ENCODE measurements around the gene ZSCAN32. TPM values are rescaled to one million over a fixed set of nuclear protein-coding genes. Genes with fewer than 3 reads are reported as not detected.

ZSCAN32 gene
- total RNA-seq, 2 donors from 2014 or later = 17.8 to 20.5 TPM

DNA sequence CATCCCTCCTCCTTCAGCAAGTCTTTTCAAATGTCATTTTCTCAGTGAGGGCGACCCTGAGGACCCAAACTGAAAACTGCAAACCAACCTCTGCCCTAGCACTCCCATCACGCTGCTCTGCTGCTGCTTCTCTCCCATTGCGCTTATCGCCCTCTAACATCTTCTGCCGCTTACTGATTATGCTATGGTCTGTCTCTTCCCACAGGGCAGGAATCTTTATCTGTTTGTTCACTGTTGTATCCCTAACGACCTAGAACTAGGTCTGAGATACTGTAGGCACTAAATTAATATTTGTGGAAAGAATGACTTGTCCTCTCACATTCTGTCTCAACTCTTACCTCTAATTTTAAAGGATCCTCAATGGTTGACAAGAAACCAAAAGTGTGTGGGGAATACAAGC is 12.5 kb downstream of the ZSCAN32 start:
- no peak overlapping the region for H3K4me3 Mint-ChIP-seq
- no peaks in the 10 kb centered on the region for H3K27me3 Mint-ChIP-seq (ENCODE audit: low read depth)
- H3K36me3 Mint-ChIP-seq (ENCODE audit: insufficient read depth in 2 of 2) = peaks cover 53 to 83% of the 10 kb centered on the region in 2 donors
- DNase-seq (no peak), ATAC-seq (replicated peaks in 1 of 2) (no peak)
- H3K27ac Mint-ChIP-seq = no peak overlapping the region
- no peaks in the 10 kb centered on the region for H3K4me1 Mint-ChIP-seq (ENCODE audit: low read depth)
- peaks cover 22 to 34% of the 10 kb centered on the region in 2 donors for H3K9me3 Mint-ChIP-seq

DNA sequence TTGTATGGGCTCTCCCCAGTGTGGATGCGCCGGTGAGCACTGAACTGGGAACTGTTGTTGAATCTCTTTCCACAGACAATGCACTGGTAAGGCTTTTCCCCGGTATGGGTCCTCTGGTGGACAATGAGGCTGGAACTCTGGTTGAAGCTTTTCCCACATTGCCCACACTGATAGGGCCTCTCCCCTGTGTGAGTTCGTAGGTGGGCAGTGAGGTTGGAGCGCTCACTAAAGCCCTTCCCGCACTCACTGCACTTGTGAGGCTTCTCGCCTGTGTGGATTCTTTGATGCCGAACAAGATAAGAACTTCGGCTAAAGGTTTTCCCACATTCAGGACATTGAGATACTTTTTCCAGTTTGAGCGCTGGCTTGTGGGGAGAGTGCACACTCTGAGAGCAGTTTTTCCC is 17.8 kb downstream of the ZSCAN32 start:
- DNase-seq (no peak), ATAC-seq (replicated peaks in 1 of 2) (no peak)
- Mint-ChIP-seq H3K4me3 (no peak overlapping the region), H3K36me3 (ENCODE audit: insufficient read depth in 2 of 2) (peaks cover 59 to 83% of the 10 kb centered on the region in 2 donors), H3K27ac (no peak overlapping the region), H3K4me1 (ENCODE audit: low read depth) (no peaks in the 10 kb centered on the region), H3K9me3 (peaks cover 29 to 39% of the 10 kb centered on the region in 2 donors), H3K27me3 (ENCODE audit: low read depth) (no peaks in the 10 kb centered on the region)

DNA sequence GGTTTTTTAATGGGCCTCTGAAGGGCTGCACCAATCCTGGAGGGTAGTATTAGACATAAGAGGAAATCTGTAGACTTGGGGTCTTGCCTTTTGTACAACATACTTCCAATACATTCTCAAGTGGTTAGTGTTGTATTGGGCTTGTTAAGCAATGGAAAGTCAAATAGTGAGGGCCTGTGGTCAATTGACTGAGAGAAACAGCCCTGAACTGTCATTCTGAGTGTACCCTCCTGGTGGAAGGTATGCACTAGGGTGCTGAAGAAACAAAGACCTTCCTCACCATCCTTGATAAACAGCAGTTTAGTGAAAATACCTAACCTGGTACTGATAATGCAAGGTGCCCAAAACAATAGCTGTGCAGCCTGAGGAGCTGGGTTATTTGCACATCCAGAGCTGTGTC is 22.9 kb downstream of the ZSCAN32 start:
- DNase-seq = no peak
- Mint-ChIP-seq H3K9me3 (peaks cover 34 to 41% of the 10 kb centered on the region in 2 donors), H3K4me1 (ENCODE audit: low read depth) (no peaks in the 10 kb centered on the region), H3K27ac (no peak overlapping the region), H3K27me3 (ENCODE audit: low read depth) (no peaks in the 10 kb centered on the region), H3K4me3 (no peak overlapping the region), H3K36me3 (ENCODE audit: insufficient read depth in 2 of 2) (peaks cover 42 to 54% of the 10 kb centered on the region in 2 donors)
- ATAC-seq (replicated peaks in 1 of 2) = no peak

DNA sequence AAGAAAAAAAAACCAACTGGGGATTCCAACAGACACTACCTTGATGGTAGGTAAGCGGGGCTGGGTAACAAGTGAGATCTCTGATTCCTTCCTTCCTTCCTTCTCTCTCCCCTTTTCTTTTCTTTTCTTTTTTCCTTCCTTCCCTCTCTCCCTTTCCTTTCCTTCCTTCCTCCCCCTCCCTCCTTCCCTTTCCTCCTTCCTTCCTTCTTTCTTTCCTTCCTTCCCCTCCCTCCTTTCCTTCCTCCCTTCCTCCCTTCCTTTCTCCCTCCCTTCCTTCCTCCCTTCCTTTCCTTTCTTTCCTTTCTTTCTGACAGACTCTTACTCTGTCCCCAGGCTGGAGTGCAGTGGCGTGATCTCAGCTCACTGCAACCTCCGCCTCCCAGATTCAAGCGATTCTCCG is 25.1 kb downstream of the ZSCAN32 start:
- H3K27me3 Mint-ChIP-seq (ENCODE audit: low read depth) = no peaks in the 10 kb centered on the region
- no peaks in the 10 kb centered on the region for H3K4me1 Mint-ChIP-seq (ENCODE audit: low read depth)
- H3K36me3 Mint-ChIP-seq (ENCODE audit: insufficient read depth in 2 of 2) = peaks cover 24 to 33% of the 10 kb centered on the region in 2 donors
- H3K9me3 Mint-ChIP-seq = peaks cover 24 to 32% of the 10 kb centered on the region in 2 donors
- no peak overlapping the region for H3K4me3 Mint-ChIP-seq
- H3K27ac Mint-ChIP-seq = no peak overlapping the region
- DNase-seq (no peak), ATAC-seq (replicated peaks in 1 of 2) (no peak)

DNA sequence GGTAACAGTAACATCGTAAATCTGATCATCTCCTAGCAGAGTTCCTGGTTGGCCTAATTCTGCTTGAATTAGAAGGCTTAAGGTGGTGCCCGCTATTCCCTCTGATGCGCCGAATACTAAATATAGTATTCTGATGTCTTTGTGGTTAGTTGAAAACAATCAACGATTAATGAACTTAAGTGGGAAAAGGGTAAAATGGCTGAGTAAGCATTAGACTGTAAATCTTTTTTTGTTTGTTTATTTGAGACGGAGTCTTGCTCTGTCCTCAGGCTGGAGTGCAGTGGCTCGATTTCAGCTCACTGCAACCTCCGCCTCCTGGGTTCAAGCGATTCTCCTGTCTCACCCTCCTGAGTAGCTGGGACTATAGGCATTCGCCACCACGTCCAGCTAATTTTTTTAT is 31.7 kb downstream of the ZSCAN32 start:
- DNase-seq (no peak), ATAC-seq (replicated peaks in 1 of 2) (no peak)
- H3K9me3 Mint-ChIP-seq = peaks cover 1 to 3% of the 10 kb centered on the region in 2 donors
- H3K4me3 Mint-ChIP-seq = no peak overlapping the region
- H3K27ac Mint-ChIP-seq = no peak overlapping the region
- H3K27me3 Mint-ChIP-seq (ENCODE audit: low read depth) = no peaks in the 10 kb centered on the region
- peaks cover 16 to 25% of the 10 kb centered on the region in 2 donors for H3K36me3 Mint-ChIP-seq (ENCODE audit: insufficient read depth in 2 of 2)
- peaks cover 14% of the 10 kb centered on the region for H3K4me1 Mint-ChIP-seq (ENCODE audit: low read depth)

DNA sequence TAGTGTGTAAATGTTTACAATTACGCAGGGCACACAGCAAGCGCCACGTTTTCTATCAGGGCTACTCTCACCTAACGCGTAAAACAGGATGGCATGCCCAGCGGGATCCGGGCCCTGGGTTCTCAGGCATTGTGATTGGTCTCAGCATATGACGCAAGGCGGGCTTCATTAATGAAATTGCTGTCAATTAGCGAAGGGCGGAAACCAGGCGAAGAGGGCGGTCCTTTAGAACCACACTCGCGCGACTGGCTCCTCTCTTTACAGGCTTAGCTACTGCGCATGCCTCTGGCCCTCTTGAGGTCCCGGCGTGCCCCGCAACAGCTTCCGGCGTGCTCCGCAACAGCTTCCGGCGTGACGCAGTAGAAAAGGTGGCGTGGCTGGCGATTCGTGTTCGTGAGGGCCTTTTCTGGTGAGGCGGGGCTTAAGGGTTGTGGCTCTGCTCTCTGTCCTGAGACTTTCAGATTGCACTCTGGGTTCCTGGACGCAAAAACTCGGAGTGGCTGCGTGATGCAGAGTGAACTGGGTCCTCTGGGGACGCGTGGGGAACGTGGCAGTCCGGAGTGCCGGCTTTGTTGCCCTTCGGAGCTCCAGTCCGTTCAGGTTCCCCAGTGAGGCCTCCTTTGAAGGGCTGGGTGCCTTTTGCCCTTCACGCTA is 35.9 kb downstream of the ZSCAN32 start:
- H3K4me3 Mint-ChIP-seq = peak overlapping the region; percentile 90
- peaks cover 2 to 4% of the 10 kb centered on the region in 2 donors for H3K9me3 Mint-ChIP-seq
- peaks cover 9% of the 10 kb centered on the region for H3K27me3 Mint-ChIP-seq (ENCODE audit: low read depth)
- peak; percentile 97 to 98 for ATAC-seq (replicated peaks in 1 of 2)
- peaks cover 17 to 24% of the 10 kb centered on the region in 2 donors for H3K36me3 Mint-ChIP-seq (ENCODE audit: insufficient read depth in 2 of 2)
- peak; percentile 87 to 93 for DNase-seq
- peaks cover 14% of the 10 kb centered on the region for H3K4me1 Mint-ChIP-seq (ENCODE audit: low read depth)
- H3K27ac Mint-ChIP-seq = peak overlapping the region; percentile 93

DNA sequence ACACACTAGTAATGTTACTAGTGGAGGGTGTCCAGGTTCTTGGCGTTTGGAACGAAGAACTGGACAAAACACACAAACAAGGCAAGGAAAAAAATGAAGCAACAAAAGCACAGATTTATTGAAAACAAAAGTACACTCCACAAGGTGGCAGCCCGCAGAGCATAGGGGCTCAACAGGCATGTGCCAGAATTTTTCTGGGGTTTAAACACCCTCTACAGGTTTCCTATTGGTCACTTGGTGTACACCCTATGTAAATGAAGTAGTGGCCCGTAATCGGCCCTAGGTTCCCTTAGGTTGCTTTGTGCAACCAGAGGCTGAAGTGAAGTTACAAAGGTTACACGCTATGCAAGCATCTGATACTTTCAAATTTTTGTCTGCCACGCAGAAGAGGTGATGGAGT is 37.0 kb downstream of the ZSCAN32 start:
- no peak for DNase-seq
- Mint-ChIP-seq H3K4me3 (peak overlapping the region in 1 of 2 donors; percentile 35), H3K27me3 (ENCODE audit: low read depth) (peaks cover 9% of the 10 kb centered on the region), H3K4me1 (ENCODE audit: low read depth) (peaks cover 14% of the 10 kb centered on the region), H3K27ac (no peak overlapping the region), H3K9me3 (peaks cover 2 to 4% of the 10 kb centered on the region in 2 donors), H3K36me3 (ENCODE audit: insufficient read depth in 2 of 2) (peaks cover 19 to 24% of the 10 kb centered on the region in 2 donors)
- no peak for ATAC-seq (replicated peaks in 1 of 2)

DNA sequence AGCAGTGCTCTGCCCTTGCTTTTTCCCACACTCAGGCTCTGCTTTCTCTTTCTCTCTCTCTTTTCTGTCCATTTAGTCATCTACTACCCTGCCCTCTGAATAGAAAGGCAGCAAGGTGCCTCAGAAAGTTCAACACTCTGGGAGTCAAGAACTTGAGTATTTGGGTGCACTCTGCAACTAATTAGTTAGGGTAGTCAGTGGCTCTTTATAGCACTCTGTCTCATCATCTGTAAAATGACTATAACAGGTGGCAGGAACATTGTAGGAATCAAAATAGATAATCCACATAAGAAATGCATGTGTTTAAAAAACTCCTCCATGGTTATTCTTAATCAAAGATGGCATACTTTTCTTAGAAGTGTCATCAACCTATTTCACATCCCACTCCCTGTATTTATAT is 37.9 kb downstream of the ZSCAN32 start:
- DNase-seq (no peak), ATAC-seq (replicated peaks in 1 of 2) (no peak)
- peaks cover 14% of the 10 kb centered on the region for H3K4me1 Mint-ChIP-seq (ENCODE audit: low read depth)
- H3K36me3 Mint-ChIP-seq (ENCODE audit: insufficient read depth in 2 of 2) = peaks cover 19 to 24% of the 10 kb centered on the region in 2 donors
- peaks cover 2 to 4% of the 10 kb centered on the region in 2 donors for H3K9me3 Mint-ChIP-seq
- H3K27me3 Mint-ChIP-seq (ENCODE audit: low read depth) = peaks cover 9% of the 10 kb centered on the region
- H3K4me3 Mint-ChIP-seq = no peak overlapping the region
- no peak overlapping the region for H3K27ac Mint-ChIP-seq

DNA sequence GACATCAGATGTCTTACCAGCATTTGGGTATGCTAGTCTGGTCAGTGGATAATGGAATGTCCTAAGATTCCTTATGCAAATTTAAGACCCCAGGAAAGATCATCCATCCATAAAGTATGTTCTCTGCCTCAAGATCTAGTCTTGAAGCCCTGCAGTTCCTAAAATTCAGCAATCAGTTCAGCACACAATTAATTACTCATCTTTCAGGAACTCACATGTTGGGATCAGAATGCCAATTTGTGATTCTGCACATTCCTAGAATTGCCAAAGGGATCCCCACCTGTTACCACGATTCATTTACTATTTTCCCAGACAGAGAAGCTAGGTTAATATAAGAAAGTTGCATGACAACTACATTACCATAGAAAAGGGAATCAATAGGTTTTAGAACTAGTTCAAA is 41.9 kb downstream of the ZSCAN32 start:
- Mint-ChIP-seq H3K36me3 (ENCODE audit: insufficient read depth in 2 of 2) (peaks cover 5 to 7% of the 10 kb centered on the region in 2 donors), H3K4me3 (no peak overlapping the region), H3K27me3 (ENCODE audit: low read depth) (peaks cover 9% of the 10 kb centered on the region), H3K27ac (no peak overlapping the region), H3K9me3 (peaks cover 9% of the 10 kb centered on the region in 2 donors), H3K4me1 (ENCODE audit: low read depth) (no peaks in the 10 kb centered on the region)
- DNase-seq (no peak), ATAC-seq (replicated peaks in 1 of 2) (no peak)

DNA sequence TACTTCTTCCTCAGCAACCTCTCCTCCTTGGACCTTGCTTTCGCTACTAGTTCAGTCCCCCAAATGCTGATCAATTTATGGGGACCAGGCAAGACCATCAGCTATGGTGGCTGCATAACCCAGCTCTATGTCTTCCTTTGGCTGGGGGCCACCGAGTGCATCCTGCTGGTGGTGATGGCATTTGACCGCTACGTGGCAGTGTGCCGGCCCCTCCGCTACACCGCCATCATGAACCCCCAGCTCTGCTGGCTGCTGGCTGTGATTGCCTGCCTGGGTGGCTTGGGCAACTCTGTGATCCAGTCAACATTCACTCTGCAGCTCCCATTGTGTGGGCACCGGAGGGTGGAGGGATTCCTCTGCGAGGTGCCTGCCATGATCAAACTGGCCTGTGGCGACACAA is 44.7 kb downstream of the ZSCAN32 start:
- Mint-ChIP-seq H3K36me3 (ENCODE audit: insufficient read depth in 2 of 2) (peaks cover 5 to 7% of the 10 kb centered on the region in 2 donors), H3K4me3 (no peak overlapping the region), H3K27ac (no peak overlapping the region), H3K4me1 (ENCODE audit: low read depth) (no peaks in the 10 kb centered on the region), H3K27me3 (ENCODE audit: low read depth) (peaks cover 9% of the 10 kb centered on the region), H3K9me3 (peaks cover 9 to 10% of the 10 kb centered on the region in 2 donors)
- ATAC-seq (replicated peaks in 1 of 2) = no peak
- DNase-seq = no peak

DNA sequence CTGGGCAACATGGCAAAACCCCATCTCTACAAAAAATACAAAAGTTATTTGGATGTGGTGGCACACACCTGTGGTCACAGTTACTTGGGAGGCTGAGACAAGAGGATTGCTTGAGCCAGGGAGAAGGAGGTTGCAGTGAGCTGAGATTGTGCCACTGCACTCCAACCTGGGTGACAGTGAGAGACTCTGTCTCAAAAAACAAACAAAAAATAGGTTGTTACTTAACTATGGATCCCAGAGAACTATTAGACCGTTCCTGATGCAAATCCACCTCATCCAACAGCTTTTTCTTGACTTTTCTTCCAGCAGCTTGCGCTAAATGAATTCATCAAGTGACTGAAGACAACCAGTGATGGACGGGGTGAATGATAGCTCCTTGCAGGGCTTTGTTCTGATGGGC is 45.2 kb downstream of the ZSCAN32 start, which contains the start of gene OR2C1:
Gene OR2C1 (plus strand): TSS at position 301 of the 400 bp plus-strand sequence. CDS start 52 bp downstream, at position 353.
- no peak for DNase-seq
- Mint-ChIP-seq H3K27ac (no peak within 1 kb of the TSS), H3K9me3 (peaks cover 7 to 10% of the 10 kb centered on the region in 2 donors), H3K36me3 (ENCODE audit: insufficient read depth in 2 of 2) (peaks cover 5 to 6% of the 10 kb centered on the region in 2 donors), H3K27me3 (ENCODE audit: low read depth) (peaks cover 7% of the 10 kb centered on the region), H3K4me1 (ENCODE audit: low read depth) (no peaks in the 10 kb centered on the region), H3K4me3 (no peak within 1 kb of the TSS)
- ATAC-seq (replicated peaks in 1 of 2) = no peak

DNA sequence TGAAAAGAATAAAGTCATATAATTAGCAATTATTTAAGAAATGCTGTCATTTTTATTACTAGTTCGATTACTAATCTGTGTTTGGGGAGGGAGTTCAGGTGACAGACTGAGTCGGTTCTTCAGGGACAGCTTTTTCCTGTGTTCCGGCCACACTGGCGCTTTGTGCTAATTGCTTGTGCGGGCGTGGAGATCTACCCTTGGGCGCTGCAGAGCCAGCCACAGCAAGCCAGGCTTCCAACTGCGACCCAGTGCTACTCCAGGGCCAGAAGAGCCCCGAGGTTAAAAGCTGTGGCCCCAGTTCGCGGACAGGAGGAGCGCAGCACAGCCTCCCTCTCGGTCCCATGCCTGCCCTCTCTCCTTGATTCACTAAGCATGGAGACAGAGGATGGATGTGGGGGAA is 51.6 kb downstream of the ZSCAN32 start:
- Mint-ChIP-seq H3K4me3 (no peak overlapping the region), H3K27me3 (ENCODE audit: low read depth) (no peaks in the 10 kb centered on the region), H3K27ac (no peak overlapping the region), H3K9me3 (peaks cover 0 to 2% of the 10 kb centered on the region in 2 donors), H3K4me1 (ENCODE audit: low read depth) (no peaks in the 10 kb centered on the region), H3K36me3 (ENCODE audit: insufficient read depth in 2 of 2) (no peaks in the 10 kb centered on the region)
- DNase-seq (no peak), ATAC-seq (replicated peaks in 1 of 2) (no peak)

DNA sequence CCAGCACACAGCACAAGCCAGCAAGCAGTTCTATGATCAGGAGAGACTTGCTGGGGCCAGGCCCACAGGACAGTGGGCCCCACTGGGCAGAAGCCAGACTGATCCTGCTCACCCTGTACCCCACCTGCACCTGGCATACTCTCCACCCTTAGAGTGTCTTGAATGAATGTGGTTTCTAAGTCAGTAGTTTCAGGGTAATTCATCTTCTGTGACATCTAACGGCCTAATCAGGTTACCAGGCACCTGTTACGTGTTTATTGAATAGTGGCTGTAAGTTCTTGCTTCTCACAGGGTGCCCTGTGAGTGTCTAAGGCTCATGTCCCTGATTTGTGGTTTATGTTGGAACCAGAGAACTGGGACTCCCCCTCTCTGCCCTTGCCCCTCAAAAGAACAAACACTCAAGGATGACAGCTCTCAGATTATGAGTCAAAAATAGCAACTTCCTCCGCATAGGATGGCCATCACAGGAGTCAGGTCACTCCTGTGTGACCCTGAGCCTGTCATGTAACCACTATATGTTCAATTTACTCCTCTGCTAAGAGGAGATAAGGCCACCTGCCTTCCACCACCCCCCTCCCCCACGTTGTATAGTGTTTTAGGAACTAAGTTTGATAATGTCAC is 52.1 kb downstream of the ZSCAN32 start:
- Mint-ChIP-seq H3K4me1 (ENCODE audit: low read depth) (no peaks in the 10 kb centered on the region), H3K9me3 (peaks cover 0 to 2% of the 10 kb centered on the region in 2 donors), H3K4me3 (no peak overlapping the region), H3K36me3 (ENCODE audit: insufficient read depth in 2 of 2) (no peaks in the 10 kb centered on the region), H3K27me3 (ENCODE audit: low read depth) (no peaks in the 10 kb centered on the region), H3K27ac (no peak overlapping the region)
- DNase-seq (no peak), ATAC-seq (replicated peaks in 1 of 2) (no peak)
